ENCODE measurements around the gene TMEM219.
A peak's percentile ranks its signal among the peaks of the same experiment; 100 is the strongest.
"Not testable (repeated sequence)": the region's sequence is repeated elsewhere in the genome, so short reads cannot be mapped to it uniquely, and the experiment has no call there.

TMEM219 gene, protein sequence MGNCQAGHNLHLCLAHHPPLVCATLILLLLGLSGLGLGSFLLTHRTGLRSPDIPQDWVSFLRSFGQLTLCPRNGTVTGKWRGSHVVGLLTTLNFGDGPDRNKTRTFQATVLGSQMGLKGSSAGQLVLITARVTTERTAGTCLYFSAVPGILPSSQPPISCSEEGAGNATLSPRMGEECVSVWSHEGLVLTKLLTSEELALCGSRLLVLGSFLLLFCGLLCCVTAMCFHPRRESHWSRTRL

DNA sequence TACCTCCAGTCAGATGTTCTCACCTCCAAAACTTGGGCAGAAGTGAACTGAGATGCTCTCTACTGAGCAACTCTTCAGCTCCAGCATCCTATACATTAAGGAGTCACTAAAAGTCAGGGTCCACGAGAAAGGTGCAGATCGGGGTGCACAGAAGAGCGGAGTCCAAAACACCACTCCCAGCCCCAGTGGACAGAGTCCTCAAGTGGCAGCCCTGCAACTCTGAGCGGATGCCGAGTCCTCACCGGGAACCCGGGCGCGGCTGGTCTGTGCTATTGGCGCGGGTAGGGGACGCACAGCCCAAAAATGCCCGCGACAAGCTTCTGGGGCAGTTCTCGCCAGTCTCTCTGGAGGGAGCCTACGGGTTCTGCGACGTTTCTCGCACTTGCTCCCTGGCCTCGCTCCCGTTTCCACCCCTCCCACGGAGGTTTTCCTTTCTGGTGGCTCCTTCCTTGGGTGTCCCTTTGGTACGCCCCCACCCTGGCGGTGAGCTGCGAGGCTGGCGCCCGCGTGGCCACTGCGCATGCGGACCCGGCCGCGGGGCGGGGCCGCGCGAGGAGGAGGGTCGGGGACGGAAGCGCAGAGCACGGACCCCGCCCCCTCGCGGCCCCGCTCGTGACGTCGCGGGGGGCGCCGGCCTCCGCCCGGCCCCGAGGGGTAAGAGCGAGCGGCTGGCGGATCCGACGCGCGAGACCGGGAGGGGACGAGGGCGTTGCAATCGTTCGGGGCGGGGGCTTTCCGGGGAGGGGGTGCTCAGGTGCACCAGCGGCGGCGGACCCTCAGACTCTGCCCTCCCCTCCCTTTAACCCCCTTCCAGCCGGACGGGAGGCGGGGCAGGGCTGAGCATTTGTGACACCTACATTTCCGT is at the start of gene TMEM219:
Gene TMEM219, plus strand, starts transcription at position 601 of the 865 bp plus-strand sequence. CDS start 1,065 bp downstream, outside the sequence.
- DNase-seq (ENCODE audit: low spot score): peak; percentile 99

DNA sequence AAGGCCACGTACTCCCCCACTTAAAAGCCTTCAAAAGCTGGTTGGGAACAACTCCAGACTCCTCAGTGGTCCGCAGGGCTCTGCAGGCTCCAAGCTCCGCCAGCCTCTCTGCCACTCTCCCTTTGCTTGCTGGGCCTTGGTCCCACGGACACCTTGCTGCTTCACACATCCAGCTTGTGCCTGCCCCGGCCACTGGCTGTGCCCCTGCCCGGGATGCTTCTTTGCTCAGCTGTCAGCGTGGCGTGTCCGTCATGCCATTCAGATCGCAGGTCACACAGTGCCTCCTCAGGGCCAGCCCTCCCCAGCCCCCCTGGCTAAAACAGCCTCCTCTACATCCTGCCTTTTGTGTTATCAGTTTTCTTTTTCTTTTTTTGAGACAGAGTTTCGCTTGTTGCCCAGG is 49.8 kb upstream of the TMEM219 start:
- no peak for DNase-seq (ENCODE audit: low spot score)

DNA sequence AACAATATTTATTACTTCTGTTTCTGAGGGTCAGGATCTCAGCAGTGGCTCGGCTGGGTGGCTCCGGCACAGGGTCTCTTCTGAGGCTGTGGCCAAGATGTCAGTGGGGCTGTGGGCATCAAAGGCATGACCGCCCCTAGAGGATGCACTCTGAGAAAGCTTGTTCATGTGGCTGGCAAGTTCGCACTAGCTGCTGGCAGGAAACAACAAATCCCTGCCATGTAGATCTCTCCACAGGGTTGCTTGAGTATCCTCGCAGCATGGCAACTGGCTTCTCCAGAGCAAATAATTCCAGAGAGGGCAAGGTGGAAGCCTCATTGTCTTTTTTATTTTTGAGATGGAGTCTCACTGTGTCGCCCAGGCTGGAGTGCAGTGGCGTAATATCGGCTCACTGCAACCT is 48.4 kb upstream of the TMEM219 start:
- no peak for DNase-seq (ENCODE audit: low spot score)

DNA sequence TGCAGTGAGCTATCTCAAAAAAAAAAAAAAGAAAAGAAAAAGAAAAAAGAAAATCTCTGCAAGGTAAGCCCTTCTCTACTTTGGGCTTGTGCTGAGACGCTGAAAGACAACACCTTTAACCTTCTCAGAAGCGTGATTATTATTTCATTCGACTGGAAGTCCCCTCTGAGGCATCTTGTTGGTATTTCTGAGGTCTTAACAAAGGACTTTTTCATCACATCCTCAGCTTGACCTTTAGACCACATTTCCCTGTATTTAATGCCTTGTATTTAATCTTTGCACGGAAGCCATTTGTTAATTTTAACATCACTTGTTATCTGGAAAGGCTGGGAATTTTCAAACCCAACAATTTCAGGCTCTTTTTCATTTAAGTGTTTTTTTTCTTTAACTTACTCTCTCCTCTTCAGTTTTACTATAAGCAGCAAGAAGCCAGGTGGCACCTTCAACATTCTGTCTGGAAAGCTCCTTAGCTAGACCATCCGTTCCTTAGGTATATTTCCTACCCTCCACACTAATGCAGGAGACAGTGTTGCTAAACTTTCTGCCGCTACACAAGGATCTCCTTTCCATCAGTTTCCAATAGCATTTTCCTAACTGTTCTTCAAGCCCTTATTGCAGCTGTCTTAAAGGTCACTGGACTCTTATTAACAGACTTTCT is 46.2 kb upstream of the TMEM219 start:
- no peak for DNase-seq (ENCODE audit: low spot score)

DNA sequence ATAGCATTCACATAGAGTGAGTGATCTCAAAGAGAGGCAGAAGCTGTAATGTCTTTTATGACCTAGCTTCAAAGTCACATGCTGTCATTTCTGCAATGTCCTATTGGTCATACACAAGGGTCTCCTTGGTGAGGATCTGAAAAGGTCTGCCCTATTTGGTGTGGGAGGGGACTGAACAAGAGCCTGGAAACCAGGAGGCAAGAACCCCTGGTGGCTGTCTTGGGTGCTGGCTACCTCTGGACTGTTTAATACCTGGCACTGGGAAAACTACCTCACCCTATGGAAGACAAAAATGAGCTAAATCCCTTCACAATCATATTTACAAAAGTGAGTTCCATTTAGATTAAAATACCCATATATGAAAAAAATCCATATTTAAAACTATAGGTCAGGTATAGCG is 44.9 kb upstream of the TMEM219 start:
- DNase-seq (ENCODE audit: low spot score): no peak

DNA sequence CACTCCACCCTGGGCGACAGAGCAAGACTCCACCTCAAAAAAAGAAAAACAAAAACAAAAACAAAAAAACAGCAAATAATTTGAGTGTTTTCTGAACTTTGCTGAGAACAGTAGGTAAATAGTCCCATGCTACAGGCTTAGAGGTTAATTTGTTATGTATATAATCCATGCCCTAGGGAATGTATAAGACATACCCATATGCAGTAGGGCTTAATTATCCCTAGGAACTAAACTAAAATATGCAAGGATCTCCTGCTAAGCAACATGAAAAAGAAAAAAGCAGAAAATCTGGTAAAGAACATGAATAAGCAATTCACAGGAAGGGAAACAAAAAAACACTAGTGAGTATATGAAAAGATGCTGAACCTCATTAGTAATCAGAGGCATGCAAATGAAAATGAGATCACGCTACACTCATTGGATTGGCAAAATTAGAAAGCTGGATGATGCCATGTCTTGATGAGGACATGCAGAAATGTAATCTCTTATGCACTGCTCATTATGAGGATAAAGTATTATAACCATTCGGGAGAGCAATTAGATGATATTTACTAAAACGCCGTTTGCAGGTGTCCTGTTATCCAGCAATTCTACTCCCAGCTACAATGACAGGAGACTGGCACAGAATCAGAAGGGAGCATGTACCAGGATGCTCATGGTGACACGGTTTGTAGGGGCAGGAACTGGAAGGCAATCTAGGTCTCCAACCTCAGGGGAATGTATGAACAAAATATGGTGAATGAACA is 41.4 kb upstream of the TMEM219 start:
- DNase-seq (ENCODE audit: low spot score): no peak

DNA sequence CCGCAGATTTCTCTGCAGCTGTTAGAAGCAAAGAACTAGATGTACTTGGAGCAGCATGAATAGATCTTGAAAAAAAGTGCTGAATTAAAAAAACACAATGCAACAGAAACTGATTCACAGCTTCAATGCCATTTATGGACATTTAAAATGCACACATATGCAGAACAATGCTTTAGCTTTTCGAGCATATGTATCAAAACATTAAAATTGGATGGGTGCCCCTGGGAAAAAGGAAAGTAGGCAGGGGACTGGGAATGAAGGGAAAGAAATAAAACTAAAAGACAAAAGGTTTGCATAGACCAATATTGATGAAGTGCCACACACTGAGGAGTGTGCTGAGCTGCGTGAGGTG is 40.9 kb upstream of the TMEM219 start:
- no peak for DNase-seq (ENCODE audit: low spot score)

DNA sequence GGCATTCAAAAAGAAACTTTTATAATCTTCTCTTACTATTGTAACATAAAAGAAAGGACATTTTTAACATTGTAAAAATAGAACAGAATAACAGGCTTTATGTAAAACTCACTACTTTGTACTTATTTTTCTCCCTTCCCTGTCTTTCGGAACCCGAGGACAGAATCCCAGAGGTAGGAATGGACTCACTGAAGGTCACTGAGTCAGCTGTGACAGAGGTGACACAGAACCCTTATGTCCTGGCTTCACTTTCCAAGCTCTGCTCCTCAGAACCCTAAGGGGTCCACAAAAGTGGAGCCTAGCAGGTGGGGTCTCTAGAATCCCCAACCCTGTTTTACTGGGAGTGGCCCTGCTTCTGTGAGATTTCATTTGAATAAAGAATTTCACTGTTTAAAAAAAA is 39.6 kb upstream of the TMEM219 start:
- no peak for DNase-seq (ENCODE audit: low spot score)

DNA sequence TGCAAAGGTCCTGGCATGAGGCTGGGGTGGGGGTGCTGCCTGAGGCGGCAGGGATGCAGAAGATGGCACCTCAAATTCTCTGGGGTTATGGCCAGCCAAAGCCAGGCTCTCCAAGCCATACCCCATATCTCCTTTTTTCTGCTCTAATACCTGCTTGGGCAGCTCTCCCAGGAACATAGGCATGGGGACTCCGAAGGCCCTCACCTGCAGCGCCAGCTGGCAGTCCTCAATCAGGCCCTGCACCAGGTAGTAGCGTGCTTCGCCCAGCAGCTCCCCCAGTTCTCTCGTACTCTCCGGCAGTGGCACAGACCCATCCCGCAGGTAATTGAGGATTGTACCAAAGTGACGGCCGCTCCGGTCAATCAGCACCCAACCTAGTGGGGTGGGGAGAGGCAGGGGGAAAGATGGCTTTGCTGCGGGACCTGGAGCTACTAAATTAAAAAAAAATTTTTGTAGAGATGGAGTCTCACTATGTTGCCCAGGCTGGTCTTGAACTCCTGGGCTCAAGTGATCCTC is 38.8 kb upstream of the TMEM219 start:
- no peak for DNase-seq (ENCODE audit: low spot score)

DNA sequence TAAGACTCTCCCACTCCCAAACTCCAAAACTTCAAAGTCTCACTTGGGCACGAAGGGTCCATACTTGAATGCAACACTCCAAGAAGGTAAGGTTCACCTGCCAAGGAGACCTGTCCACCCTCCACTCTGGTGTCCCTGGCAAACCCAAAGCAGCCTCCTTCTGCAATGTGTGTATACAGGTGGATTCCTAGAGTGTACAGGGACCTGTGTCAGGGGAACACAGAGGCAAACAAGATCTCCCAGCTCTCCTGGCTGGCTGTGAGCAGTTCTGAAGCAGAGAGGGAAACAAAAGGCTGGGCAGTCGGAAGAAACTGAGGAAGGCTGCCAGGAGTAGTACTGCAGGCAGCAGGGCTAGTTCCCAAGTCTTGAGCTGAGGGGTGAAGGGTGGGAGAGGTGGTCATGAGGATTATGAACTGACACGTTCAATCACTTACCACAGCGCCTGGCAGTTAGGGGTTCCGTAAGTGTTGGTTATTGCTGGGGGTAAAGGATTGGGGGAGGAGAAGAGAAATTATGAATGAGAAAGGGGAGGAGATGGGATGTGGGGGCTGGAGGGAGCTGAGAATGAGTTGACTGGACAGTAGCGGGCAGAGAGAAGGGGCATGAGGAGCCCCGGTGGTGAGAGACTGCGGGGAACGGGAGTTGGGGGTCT is 36.6 kb upstream of the TMEM219 start:
- DNase-seq (ENCODE audit: low spot score): no peak

DNA sequence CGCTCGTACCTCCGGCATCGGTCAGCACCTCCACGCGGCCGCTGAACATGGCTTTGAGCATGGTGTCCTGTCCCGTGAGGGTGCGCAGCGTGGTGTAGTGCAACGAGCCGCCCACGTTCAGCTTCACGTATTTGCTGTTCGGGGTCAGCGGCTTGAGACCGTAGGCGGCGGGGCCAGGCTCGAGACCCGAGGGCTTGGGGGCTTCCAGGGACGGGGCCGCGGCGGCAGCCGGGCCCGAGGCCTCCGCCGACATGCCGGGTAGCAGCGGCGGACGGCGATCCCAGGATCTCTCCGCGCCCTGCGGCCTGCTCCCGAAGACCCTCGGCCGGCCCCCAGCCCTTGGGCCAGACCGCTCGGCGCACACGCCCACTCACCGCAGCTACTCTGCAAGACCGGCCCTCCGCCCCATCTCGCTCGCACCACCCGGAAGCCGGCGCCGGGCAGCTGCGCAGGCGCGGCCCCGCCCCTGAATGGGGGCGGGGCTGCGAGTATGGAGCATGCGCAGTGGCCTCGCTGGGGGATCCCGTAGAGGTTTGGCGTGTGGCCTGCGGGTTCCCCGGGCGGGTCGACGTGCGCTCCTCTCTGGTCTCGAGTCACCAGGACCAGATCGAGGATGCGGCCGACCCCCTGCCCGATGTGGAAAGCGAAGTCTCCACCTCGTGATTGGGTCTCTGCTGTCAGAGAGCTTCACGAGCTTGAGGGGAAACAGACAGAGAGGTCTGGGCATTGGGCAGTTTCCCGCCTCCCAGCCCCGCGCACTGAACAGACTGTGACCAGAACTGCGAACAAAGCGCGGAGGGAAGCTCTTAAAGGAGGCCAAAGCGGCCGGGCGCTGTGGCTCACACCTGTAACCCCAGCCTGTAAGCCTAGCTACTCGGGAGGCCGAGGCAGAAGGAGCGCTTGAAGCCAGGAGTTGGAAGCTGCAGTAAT is 35.8 kb upstream of the TMEM219 start, which contains the start of gene KCTD13:
Gene KCTD13, minus strand, starts transcription at position 446 of the 930 bp plus-strand sequence. Its CDS starts 193 bp downstream, at position 253.
- peak; percentile 99 for DNase-seq (ENCODE audit: low spot score)

DNA sequence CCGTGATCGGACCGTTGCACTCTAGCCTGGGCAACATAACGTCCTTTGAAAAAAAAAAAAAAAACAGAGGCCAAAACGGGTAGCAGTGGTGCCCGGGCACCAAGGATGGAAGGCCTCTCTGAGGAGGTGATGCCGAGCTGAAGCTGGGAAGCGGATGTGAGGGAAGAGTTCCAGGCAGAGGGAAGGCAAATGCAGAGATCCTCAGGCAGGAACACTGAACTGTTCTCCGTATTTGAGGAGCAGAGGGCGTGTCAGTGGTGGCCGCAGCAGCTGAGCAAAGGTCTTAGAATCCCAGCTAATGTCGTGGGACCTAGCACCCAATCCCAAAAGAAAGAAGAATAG is 35.2 kb upstream of the TMEM219 start:
- DNase-seq (ENCODE audit: low spot score): peak; percentile 50

DNA sequence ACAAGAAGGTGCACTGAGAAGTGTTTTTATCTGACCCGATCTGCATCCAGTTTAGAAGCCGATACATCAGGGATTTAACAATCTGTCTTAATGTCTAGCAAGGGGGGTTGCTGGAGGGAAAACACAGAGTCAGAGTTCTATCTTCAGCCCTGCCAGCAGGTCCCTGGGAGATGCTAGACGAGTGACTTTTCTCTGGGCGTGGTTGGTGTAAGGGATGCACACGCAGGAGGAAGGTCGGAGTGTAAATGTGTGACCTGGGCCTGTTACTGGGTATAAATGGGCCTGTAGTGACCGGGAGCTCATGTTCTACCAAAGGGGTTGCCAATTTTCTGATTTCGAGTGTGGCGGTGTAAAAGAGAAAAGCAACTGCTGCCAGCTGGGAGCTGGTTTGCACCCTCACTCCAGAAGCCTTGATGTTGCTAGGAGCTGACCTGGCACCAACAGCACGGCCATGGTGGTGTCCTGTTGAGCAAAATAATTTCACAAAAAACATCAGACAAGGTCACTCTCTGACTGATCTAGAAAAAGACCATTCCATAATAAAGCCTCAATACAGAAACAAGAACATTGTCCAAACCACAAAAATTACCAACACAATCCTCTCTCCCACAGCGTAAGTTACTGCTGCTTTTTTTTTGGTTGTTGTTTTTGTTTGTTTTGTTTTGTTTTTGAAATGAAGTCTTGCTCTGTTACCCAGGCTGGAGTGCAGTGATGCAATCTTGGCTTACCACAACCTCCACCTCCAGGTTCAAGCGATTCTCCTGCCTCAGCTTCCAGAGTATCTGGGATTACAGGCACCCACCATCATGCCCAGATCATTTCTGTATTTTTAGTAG is 34.6 kb upstream of the TMEM219 start:
- DNase-seq (ENCODE audit: low spot score): peak; percentile 28

DNA sequence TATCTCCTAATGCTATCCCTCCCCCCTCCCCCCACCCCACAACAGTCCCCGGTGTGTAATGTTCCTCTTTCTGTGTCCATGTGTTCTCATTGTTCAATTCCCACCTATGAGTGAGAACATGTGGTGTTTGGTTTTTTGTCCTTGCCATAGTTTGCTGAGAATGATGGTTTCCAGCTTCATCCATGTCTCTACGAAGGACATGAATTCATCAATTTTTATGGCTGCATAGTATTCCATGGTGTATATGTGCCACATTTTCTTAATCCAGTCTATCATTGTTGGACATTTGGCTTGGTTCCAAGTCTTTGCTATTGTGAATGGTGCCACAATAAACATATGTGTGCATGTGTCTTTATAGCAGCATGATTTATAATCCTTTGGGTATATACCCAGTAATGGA is 30.1 kb upstream of the TMEM219 start:
- not testable (repeated sequence) for DNase-seq (ENCODE audit: low spot score)

DNA sequence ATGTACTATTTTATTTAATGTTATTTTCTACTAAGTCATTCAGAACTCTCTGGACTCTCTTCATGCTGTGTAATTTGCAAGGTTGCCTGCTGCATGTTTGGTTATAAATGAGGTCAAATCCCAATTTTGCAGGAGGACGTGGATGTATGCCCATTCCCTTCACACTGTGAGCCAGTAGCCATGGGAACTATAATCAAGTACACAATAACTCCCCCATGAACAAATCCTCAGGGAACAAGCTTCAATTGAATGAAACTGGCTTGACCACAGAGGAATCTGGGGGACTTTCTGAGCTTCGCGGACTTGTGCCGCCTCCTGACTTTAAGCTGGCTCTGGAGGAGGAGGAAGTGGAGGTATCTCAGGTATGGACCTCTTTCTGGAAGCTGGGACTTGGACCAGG is 21.2 kb upstream of the TMEM219 start:
- DNase-seq (ENCODE audit: low spot score): no peak

DNA sequence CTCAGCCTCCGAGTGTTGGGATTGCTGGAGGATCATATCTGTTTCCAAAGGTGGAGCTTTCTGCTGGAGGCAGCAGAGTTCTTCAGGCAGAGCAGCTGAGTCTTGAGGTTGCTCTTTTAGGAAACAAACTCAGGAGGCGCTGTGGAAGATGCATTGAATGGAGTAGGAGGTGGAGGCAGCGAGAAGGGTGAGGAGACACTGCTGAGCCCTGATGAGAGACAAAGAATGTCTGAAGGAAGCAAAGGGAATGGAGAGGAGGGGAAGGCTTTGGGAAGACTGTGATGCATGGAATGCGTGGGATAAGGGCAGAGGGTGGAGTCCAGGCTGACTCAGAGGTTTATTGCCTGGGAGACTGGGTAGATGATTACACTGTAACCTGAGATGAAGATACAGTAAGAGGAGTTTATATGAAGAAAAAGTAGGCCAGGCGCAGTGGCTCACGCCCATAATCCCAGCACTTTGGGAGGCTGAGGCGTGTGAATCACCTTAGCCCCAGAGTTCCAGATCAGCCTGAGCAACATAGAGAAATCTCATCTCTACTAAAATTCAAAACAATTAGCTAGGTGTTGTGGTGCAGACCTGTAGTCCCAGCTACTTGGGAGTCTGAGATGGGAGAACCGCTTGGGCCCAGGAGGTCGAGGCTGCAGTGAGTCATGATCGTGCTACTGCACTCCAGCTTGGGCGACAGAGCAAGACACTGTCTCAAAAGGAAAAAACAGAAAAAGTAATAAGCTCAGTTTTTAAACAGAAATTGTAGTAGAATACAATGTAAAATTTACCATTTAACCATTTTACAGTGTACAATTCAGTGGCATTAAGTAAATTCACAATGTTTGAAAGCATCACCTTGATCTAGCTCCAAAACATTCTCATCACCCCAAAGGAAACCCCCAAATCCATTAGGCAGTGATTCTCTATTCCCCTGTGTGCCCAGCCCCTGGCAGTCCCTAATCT is 17.8 kb upstream of the TMEM219 start:
- peak; percentile 95 for DNase-seq (ENCODE audit: low spot score)

DNA sequence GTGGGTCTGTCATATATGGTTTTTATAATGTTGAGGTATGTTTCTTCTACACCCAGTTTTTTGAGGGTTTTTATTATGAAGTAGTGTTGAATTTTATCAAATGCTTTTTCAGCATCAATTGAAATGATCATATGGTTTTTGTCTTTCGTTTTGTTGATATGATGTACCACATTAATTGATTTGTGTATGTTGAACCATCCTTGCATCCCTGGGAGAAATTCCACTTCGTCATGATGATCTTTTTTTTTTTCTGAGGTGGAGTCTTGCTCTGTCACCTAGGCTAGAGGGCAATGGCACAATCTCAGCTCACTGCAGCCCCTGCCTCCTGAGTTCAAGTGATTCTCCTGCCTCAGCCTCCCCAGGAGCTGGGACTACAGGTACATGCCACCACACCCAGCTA is 14.0 kb upstream of the TMEM219 start:
- DNase-seq (ENCODE audit: low spot score): no peak

DNA sequence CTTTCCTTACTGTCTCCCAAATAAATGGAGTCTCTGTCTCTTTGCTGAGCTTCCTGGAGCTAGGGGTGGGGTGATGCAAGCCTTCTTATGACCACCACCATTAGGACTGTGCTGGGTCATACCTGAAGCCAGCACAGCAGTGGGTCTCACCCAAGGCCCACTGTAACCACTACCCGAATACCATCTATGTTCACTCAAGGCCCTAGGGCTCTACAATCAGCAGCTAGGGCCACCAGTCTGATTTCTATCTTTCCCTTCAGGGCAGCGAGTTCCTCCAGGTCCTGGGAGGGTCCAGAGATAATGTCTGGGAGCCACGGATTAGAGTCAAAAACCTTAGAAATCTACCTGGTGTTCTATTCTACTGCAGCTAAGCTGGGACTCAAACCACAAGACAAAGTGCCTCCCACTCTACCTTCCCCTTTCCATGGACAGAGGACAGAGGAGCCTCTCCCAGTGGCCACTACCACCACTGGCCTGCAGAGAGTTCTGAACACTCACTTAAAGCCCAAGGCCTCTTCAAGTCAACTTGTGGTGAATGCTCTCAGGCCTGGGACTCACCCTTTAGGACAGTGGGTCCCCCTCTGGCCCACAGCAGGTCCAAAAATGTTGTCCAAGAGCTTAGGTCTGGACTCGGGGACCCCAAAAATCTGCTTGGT is 10.9 kb upstream of the TMEM219 start:
- no peak for DNase-seq (ENCODE audit: low spot score)
